Left colon (tissue), 2 donors: ENCODE results near the gene SEC16A. TPM values are rescaled to one million over a fixed set of nuclear protein-coding genes. Genes with fewer than 3 reads are reported as not detected.
"Not testable (repeated sequence)": the region's sequence is repeated elsewhere in the genome, so short reads cannot be mapped to it uniquely, and the experiment has no call there.

Source experiments
- ATAC-seq: fragments of 200-7000 bp; cut with Tn5 transposase; one replicate; pipeline ENCODE4 v1.9.1; 2020; ENCODE audit warnings: mild to moderate bottlenecking, moderate library complexity
- DNase-seq, 2 donors: peaks; one replicate each; pipeline ENCODE4 v3.0.0-alpha.2; 2020
- intact Hi-C, 2 donors: fragments of 100-400 bp; cut with DNase I in 1 of 2; cut with micrococcal nuclease in 1 of 2; formaldehyde crosslinking; loops; one replicate each; pipeline versions ENCODE4 v1.11.2 to v1.14.0; 2022; cut with DNase I, micrococcal nuclease
- total RNA-seq, 2 donors: library from RNA; stranded (reverse); fragmentation: NEBNext Ultra II Directional; extraction: Animal tissue kit (Norgen Biotek cat#: 25700); gene quantifications; one replicate each; pipeline ENCODE4 v1.2.1, GENCODE V29; 2021
- donor health status: DM: no; HTN: no; CAD: no.
- donor health status: DM: yes; HTN: yes; CAD: no.

SEC16A gene
- total RNA-seq, 2 donors from 2014 or later, result 64.2 to 82.4 TPM

DNA sequence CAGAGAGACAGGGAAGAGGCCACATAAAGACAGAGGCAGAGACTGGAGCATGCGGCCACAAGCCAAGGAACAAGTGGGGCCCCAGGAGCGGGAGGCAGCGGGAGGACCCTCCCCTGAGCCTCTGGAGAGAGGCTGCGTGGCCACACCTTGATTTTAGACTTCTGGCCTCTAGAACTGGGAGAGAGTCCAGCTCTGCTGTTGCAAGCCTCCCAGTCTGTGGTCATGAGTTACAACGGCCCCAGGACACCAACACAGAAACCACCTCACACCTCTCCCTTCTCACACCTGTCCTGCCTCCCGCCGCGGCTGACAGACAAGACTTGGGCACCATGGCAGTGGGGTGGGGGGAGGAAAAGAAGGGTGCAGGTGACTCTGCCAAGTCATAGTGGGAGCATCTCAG is 45.4 kb downstream of the SEC16A start:
- intact Hi-C loops, result no loop called here
- no peak for ATAC-seq
- DNase-seq, result no peak

DNA sequence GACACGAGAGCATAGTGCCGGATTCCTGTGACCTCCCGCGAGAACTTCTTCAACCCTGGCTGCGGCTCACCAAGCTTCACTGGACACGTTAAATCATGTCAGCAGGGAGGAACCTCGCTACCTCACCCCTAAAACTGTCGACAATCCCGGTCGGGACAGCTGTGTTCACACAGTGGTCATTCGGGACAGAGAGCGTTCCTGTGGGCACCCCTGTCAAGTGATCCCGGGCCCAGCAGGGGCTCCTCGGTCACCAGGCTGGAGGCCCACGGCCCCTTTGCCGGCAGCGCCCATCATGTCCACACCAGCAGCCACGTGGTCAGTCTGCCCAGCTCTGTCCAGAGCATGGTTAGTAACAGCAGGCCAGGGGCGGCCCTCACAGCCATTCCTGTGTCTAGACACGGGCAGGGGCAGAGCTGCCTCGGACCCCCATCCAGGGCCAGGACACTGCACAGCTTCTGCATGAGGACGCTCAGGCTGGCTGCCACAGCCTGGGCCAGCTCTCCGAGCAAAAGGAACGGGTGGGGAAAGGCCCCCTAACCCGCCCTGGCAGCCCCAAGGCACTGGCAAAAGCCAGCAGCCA is 46.7 kb downstream of the SEC16A start:
- DNase-seq, result no peak
- intact Hi-C loops, result no loop called here
- no peak for ATAC-seq

DNA sequence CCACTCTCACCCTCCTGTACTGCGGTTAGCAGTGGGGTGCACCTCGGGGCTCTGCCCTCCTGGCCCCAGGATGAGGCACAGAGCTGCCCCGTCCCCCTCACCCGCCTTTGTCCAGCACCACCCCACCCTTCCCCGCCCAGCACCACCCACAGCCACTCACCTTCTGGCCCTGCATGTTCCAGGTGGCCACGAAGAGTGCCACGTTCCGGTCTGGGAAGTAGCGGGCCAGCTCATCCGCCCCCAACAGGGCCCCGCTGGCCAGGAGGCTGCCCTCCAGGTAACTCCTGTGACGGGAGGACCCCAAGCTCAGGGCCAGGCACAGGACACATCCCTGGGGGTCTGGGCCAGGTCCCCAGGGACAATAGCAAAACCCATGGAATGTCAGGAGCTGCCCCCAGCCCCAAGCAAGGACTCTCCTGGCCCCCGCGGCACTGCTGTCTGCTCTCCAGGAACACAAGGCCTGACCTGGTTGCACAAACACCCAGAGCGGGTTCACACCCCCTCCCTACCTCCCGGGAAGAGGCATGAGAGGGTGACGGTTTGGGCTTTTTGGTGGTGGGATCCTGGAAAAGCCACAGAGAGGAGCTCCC is 48.2 kb downstream of the SEC16A start:
- no peak for ATAC-seq
- no peak for DNase-seq
- intact Hi-C loops, result no loop called here

DNA sequence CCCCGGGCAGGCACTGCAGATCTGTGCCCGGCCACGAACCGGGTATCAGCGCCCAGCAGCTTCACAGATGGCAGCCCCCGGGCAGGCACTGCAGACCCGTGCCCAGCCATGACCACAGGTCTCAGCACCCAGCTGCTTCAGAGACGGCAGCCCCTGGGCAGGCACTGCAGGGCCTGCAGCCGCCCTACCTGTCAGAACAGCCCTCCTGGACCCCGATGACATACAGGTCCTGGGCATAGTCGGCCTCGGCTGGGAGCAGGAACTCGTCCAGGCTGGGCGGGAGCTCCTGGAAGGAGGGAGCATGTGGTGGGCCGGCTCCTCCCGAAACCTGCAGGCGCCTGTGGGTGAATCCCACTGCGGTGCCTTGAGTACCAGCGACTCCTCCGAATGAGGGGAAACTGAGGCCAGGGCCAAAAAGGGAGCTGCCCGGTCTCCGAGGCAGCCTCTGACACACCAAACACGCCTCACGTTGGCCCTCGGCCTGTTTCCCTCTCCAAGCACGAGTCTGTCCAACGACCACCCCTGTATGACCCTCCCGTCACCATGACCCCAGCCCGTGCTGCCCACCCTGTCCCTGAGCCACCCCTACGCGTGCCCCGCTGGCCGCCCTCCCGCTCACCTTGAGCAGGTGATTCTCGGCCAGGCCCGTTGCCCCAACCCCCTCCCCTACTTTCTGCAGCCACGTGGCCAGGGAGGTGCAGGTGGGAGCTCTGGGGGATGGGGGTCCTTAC is 48.8 kb downstream of the SEC16A start:
- intact Hi-C loops, result no loop called here
- ATAC-seq (no peak), DNase-seq (no peak)

DNA sequence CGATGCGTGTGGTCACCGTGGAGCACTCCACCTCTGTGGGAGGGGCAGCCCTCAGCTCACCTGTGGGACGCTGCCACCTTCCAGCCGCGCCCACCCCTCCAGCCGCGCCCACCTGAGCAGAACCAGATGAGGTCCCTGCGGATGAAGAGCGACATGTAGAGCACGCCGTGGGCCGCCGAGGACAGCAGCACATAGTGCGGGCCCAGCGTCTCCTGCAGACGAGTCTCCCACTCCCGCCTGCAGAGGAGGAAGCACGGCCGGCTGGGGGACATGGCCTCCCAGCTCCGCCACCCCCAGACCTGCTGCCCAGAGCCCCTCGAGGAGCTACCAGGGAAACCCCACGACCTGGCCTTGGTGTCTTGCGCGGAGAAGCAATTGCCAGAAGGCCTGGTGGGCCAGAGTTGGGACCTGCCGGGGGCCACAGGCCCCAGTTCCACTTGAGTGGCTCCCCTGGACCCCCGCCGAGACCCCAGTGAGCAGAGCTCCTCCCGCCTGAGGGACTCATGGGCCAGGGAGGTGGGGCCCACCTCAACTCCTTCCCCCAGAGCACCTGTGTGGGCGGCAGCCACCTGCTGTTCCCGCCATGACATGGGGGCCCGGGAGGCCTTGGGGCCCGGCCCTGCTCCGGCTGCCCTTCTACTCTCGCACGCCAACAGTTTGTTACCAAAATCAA is 49.7 kb downstream of the SEC16A start:
- intact Hi-C loops, result no loop called here
- ATAC-seq, result no peak
- DNase-seq, result no peak

DNA sequence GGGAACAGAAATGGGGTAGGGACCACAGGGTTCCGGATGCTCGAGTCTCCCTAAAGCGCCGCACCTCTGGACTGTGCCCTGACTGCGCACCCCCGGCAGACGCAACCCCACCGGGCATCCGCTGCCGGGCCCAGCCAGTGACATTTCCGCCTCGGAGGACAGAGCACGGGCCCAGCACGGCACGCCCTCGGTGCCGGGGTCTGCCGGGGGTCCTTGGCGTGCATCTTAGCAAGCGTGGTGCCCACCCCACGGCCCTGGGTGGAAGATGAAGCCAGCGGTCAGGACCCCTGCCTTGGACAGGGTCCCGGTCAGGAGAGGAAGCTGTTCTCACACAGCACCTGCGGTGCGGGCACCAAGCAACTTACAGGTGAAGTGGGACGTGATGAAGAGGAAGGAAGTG is 50.2 kb downstream of the SEC16A start:
- ATAC-seq (no peak), DNase-seq (no peak)
- intact Hi-C loops, result no loop called here

DNA sequence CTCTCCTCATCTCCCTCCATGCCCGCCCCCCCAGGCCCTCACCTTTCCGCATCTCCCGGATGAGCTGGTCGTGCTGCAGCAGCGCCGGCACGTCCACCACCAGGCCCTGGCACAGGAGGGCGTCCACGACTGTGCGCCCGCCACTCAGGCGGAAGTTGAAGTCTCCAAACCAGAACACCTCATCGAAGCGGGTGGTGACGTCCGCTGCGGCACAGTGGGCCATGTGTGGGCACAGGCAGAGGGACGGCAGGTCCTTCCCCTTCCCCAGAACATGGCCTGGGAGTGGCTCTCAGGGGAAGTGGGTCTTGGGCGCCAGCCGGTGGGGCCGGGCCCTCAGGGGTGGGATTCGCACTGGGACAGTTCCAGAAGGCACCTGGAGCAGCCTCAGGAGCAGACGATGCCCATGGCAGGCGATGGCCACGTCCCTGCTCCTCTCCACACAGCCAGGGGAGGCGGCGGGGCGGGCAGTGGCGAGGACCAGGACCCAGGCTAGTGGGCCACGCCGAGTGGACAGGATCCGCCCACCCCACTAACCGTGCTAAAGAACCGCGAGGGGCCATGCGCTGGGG is 51.0 kb downstream of the SEC16A start:
- ATAC-seq, result no peak
- intact Hi-C loops, result no loop called here
- no peak for DNase-seq

DNA sequence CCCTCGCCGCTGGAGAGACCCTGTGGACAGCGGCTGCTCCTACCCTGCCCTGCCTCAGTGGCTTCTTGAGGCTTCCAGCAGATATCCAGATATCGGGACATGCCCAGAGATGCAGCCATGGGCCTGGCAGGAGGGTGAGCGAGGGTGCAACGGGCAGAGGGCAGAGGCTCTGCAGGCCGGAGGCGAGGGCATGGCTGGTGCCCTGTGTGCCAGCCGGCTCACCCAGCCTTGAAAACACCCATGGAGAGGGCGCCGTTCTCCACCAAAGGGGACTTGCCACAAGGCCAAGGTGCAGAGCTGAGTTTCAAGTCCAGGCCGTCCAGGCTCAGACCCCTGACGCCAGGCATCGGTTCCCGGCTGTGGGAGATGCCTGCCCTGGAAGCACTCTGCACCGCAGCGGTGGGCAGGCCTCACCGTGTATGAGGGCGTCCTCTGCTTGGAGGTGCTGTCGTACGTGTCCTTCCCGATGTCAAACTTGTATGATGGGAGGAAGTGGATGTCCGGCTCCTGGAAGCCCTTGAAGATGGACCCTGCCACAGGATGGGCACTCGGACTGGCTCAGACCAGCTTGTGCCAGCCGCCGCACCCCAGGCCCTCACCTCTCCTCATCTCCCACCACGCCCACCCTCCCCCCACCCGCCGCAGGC is 52.1 kb downstream of the SEC16A start:
- ATAC-seq, result no peak
- intact Hi-C loops, result no loop called here
- no peak for DNase-seq

DNA sequence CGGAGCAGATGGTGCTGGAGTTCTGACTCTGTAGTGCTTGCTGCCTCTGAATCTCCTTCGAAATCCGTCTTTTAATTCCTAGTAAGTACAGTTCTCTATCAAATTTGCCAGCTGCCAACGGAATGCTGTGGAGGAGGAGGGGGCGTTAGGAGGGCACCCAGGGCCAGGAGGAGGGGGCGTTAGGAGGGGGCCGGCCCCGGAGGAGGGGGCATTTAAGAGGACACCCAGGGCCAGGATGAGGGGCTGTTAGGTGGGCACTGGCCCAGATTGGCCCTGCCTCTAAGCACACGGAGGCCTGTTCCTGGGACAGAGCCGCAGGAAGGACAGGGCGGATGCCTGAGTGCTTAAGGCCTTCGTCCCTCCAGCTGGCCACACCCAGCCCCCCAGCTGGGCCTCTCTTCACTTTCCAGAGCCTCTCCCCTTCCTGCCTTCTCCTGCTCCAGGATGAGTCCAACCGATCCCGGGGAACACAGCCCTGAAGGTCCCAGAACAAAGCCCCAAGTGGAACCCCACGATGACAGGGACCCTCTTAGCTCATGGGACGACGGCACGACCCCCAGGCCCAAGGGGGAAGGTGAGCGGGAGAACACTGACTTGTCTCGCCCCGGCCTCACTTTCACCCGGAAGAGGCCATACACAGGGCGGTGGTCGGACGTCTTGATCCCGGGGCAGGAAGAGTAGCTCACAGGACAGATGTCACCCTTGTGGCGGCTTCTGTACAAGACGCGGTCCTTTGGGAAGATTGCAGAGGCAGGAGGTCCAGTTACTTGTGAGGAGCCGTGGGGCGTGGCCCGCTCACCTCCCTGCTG is 53.0 kb downstream of the SEC16A start:
- intact Hi-C loops, result no loop called here
- DNase-seq (no peak), ATAC-seq (peak; percentile 12)

DNA sequence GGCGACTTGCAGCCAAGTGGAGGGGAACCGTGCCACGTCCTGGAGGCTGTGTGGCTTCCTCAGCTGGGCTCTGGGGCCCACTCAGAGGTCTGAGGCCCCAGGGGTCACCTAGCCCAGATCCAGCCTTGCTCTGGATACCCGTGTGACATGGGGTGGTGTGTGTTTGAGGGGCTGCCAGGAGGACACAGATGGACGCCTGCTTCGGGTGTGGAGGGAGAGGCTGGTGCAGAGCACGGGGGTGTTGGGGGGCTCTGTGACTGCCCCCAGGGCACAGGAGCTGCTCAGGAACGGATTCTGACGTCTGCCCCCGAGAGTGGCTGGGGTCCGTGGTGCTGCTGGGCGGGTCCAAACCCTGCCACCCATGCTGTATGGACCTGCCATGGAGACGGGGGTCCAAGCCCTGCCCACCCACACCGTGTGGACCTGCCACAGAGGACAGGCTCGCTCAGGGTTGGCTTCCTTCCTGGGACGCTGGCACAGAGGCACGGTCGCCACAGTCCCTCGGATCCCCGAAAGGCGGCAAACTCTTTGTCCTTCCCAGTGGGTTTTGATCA is 53.7 kb downstream of the SEC16A start:
- ATAC-seq, result no peak
- intact Hi-C loops, result no loop called here
- DNase-seq, result no peak

DNA sequence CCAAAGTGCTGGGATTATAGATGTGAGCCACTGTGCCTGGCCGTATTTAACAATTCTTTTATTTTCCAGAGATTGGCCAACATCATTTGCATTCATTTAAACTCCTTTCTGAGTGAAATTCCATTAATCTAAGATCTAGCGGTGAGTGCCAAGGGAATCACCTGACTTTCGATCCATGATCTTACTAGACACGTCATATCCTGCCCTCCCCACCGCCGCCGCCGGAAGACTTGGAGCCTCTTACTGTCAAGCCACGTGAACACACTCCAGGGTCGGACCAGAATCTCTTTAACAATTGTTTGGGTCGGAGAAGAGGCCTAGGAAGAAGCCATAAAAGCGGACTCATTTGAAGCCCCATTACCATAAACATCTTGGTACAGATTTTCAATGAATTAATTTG is 56.1 kb downstream of the SEC16A start:
- DNase-seq (no peak), ATAC-seq (no peak)
- intact Hi-C loops, result no loop called here

DNA sequence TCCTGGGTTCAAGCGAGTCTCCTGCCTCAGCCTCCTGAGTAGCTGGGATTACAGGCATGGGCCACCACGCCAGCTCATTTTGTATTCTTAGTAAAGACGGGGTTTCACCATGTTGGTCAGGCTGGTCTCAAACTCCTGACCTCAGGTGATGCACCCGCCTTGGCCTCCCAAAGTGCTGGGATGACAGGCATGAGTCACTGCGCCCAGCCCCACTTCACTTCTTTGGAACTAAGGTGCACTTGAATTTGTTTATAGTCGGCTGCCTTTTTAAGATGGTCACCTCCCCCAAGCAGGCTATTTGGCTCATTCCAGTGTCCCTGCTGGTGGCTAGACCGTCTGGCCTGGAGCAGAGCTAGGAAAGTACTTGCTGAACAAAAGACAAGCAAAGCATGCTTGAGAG is 57.5 kb downstream of the SEC16A start:
- ATAC-seq, intact Hi-C loops, DNase-seq: not testable (repeated sequence)

DNA sequence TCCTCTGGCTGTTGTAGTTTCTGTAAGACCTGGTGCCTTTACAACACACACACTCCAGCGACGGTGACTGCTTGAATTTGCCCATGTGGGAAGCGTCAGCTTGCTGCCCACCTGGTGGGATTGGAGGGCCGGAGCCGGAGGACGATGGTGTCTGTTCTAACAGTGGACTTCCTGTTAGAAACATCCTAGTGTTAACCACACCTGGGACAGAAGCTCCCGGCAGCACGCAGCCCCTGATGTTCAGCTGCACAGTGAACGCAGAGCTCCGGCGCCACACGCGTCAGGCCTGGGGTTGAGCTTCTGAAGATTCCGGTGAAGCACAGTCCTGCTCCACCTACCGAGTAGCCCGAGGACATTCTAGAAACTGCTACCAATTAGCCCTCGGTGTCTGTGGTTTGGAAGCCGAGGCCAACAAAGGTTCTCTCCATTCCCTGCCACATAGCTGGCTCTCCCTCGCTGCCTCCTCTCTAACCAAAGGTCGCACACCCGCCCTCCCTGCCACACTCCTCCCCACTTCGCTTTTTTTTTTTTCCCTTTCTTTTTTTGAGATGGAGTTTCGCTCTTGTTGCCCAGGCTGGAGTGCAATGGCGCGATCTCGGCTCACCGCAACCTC is 58.0 kb downstream of the SEC16A start:
- intact Hi-C loops, result no loop called here
- DNase-seq (no peak), ATAC-seq (no peak)

DNA sequence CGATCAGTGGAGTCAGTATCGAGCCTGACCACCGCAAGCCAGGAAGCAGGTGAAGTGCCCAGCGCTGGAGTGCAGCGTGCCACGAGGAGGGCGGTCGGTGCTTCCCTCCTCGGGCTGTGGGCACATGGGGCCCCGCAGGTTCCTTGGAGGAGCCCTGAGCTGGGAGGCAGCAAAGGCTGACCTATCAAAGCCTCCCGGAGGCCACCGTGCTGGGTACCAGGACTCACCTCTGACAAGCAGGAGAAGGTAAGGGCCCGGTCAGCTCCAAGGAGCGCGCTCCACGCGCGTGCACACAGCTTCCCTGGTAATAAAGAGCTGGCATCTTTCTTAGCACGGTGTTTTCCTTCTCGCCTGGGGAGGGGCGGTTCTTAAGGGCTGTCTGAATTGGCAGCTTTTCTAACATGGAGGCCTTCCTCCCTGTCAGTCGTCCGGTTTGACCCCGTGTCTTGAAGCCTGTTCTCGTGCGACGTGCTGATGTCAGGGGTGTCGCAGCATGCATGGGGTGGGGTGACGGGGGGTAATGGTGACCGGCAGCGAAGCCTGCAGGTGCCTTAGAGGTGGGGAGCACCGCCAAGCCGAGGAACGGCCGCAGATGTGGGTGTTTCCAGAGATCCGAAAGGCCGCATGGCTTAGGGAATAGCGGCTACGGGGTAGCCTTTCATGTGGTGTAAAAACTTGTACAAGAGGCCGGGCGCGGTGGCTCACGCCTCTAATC is 59.3 kb downstream of the SEC16A start:
- DNase-seq, result no peak
- intact Hi-C loops, result no loop called here
- no peak for ATAC-seq

DNA sequence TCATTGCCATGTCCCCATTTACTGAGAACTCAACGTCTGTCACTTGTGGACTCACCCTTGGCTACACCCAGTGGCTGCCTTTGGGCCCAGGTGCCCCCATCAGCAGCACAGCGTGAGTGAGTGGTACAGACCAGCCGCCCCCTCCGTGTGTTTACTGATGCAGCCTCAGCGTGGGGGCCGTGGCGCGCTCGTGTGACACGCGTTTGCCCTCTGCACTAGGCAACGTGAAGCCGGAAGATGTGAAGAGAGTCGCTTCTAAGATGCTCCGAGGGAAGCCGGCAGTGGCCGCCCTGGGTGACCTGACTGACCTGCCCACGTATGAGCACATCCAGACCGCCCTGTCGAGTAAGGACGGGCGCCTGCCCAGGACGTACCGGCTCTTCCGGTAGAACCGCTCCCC is 60.0 kb downstream of the SEC16A start:
- no peak for DNase-seq
- intact Hi-C loops, result no loop called here
- ATAC-seq, result no peak

DNA sequence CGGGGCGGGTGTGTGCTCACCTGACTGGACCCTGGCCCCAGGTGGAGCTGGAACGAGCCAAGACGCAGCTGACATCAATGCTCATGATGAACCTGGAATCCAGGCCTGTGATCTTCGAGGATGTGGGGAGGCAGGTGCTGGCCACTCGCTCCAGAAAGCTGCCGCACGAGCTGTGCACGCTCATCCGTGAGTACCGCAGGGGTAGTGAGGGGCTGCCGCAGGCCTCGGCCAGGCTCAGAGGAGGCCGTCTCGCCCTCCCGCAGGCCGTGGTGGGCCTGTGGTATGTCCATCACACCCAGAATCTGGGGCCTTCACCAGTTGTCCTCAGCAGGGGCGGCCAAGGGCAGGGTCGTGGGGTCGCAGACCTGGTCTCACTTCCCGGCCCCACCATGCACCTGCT is 61.0 kb downstream of the SEC16A start:
- DNase-seq (no peak), ATAC-seq (no peak)
- intact Hi-C loops, result no loop called here

DNA sequence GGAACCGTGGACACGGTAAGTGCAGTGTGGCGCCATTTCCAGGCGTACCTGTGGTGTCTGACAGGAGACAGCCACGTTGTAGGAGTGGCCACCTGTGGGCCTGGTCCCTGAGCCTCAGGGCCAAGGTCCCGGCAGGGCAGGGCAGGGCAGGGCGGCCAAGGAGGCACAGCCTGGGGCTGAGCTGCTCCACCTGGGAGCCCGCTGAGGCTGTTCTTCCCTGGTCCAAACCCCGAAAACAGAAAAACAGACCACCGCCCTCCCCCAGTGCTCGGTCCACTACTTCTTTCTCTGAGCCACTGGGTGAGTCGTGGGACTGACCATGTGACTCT is 63.8 kb downstream of the SEC16A start:
- no peak for ATAC-seq
- no peak for DNase-seq
- intact Hi-C loops, result no loop called here
